CMK (cell line): ENCODE data around the gene DNAJB1.
"Not testable (repeated sequence)": the region's sequence is repeated elsewhere in the genome, so short reads cannot be mapped to it uniquely, and the experiment has no call there.

ENCODE experiments used
- DNase-seq: peaks from one replicate; pipeline ENCODE4 v3.0.0-alpha.2; 2010; ENCODE audit warnings: low read depth

Gene DNAJB1

DNA sequence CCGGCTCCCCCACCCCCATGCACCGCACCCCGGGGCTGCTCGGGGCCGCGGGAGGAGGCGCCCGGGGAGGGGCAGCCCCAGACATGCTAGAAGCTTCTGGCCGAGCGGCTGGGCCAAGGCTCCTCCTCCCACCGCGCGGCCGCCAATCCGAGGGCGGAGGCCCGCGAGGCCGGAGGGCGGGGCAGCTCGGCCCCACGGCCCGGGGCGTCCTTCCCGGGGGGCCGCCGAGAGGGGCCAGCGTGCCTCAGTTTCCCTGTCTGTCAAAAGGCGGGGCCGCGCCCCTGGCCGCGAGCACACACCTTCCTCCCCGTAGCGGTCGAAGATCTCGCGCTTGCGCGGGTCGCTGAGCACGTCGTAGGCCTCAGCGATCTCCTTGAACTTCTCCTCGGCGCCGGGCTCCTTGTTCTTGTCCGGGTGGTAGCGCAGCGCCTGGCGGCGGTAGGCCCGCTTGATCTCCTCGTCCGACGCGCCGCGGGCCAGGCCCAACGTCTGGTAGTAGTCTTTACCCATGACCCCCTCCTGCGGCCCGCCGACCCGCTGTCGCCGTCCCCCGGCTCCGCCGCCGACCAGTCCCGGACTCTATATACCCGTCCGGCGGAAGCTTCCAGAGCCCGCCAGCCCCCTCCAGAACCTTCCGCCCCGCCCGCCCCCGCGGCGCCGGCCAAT is at the start of gene DNAJB1:
Gene DNAJB1 (minus strand): TSS at position 558 of the 666 bp plus-strand sequence. CDS start 48 bp downstream, at position 510.
- DNase-seq: no peak

DNA sequence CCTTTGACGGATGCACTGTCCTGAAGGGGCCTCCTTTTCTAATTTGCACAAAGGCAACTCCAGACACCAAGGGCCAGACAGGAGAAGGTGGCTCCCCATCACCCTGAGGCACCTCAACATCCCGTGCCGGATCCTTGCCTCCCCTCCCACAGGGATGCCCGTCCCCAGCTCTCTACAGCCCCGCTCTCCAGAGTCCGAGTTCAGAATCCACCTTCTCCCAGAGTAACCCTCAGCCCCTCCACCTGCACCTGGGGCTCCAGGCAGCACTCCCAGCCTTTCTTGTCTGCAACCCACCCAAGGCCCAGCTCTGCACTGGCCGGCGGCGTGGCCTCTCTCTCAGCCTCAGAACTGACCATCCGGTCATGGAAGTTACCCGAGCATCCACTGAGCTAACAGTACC is 48.9 kb upstream of the DNAJB1 start:
- DNase-seq: no peak

DNA sequence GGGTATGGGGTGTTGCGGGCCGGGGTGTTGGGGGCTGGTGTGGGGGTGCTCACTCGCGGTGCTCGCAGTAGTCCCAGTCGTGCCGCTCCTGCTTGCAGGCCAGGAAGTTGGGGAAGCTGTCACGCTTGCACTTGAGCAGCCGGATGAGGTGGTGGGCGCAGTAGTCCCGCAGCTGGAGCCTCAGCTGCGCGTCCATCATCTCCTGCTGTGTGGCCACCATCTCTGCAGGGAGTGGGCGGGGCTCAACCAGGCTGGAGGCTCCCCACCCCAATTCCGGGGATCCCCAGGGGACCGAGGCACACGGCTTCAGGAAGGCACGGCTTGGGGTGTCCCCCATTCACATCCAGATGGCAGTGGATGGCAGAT is 48.5 kb upstream of the DNAJB1 start:
- DNase-seq: no peak

DNA sequence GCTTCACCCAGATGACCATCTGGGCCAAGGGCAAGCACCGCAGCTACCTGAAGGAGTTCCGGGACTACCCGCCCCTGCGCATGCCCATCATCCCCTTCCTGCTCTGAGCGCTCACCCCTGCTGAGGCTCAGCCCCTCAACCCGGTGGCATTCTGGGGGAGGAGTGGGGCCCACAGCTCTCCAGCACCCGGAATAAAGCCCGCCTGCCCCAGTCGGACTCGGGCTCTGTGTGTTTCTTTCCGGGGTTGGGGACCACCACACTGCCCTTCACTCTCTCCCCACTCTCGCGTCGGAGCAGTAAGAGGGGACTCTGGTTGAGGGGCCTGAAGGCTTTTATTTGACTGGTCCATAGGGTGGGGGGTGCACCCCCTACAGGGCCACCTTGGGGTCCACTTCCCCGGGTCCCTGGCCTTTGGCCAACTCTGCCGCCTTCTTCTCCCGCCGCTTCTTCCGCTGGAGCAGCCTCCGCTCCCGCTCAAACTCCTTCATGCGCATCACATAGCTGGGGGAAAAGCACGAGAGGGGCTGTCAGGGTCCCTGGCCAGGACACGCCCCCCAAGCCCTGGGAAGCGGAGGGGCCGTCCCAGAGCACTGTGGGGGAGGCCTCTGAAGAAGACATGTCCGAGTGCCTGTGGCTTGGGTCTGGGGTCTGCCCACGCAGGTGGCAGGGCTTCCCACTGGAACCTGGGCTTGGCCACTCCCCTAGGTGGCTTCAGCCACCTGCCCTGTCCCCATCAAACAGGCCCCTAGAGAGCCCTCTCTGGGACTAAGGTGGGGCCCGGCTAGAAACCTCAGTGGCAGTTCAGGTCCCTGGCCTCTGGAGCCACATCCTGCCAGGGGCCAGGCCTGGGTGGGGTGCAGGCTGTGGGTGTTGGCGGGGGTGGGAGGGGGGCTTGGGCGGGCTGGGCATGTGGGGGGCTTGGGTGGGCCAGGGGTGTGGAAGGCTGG is 47.8 kb upstream of the DNAJB1 start:
- no peak for DNase-seq

DNA sequence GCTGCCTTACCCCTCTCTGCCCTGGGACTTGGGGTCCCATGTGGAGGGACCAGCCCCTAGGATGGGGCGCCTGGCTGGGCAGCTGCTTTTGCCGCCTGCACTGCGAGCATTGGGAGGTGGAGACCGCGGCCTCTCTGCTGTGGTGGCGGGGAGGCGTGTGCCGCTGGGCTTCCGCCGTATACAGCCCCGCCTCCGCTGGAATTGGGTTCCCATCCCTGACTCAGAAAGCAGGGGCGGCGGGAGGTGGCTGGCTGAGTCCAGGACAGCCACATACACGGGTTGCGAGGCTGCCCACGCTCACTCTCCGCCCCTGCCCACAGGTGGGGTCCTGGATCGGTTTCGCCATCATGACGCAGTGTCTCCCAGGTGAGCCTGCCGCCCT is 47.1 kb upstream of the DNAJB1 start:
- no peak for DNase-seq

DNA sequence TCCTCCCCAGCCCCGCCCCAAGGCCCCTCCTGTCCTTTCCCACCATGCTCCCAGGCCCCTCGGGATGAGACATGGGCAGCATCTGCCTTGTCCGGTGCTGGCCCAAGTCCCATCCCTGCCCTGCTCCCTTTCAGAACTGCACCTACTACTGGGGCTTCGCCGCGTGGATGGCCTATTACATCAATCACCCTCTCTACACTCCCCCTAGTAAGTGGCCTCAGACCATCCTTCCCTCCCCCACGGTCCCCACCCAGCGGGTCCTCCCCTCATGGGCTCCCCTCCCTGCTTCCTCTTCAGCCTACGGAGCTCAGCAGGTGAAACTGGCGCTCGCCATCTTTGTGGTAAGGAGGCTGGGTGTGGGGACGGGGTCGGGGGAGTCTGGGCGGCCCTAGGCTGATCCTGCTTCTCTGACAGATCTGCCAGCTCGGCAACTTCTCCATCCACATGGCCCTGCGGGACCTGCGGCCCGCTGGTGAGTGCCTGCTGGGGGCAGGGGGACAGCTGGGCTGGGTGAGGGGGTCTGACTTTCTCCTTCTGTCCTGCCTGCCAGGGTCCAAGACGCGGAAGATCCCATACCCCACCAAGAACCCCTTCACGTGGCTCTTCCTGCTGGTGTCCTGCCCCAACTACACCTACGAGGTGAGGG is 46.6 kb upstream of the DNAJB1 start:
- DNase-seq: not testable (repeated sequence)

DNA sequence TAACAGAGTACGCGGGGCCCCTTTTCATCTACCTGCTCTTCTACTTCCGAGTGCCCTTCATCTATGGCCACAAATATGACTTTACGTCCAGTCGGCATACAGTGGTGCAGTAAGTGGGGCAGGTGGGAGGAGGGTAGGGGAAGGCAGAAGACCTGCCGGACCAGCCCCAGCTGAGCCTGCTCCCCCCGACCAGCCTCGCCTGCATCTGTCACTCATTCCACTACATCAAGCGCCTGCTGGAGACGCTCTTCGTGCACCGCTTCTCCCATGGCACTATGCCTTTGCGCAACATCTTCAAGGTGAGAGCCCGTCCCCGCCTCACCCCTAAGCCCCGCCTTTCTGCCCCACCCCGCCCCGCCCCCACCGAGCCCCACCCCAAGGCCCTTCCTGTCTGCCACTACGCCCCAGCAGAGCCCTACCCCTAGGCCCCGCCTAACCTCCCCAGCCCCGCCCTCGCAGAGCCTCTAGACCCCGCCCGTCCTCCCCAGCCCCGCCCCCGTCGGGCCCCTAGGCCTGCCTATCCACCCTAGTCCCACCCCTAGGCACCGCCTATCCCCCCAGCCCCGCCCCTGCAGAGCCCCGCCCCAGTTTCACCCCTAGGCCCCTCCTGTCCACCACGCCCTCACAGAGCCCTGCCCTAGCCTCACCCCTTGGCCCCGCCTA is 45.9 kb upstream of the DNAJB1 start:
- DNase-seq: peak; percentile 69

DNA sequence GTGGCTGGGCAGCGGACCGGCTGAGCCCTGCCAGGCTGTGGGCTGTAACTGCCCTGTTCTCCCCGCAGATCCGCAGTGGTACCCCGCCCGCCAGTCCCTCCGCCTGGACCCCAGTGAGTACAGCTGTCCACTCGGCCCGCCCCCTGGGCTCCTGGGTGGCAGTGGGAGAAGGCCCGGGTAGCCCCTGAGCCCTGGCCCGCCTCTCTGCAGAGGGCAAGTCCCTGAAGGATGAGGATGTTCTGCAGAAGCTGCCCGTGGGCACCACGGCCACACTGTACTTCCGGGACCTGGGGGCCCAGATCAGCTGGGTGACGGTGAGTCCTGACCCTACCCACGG is 45.4 kb upstream of the DNAJB1 start:
- DNase-seq: no peak

DNA sequence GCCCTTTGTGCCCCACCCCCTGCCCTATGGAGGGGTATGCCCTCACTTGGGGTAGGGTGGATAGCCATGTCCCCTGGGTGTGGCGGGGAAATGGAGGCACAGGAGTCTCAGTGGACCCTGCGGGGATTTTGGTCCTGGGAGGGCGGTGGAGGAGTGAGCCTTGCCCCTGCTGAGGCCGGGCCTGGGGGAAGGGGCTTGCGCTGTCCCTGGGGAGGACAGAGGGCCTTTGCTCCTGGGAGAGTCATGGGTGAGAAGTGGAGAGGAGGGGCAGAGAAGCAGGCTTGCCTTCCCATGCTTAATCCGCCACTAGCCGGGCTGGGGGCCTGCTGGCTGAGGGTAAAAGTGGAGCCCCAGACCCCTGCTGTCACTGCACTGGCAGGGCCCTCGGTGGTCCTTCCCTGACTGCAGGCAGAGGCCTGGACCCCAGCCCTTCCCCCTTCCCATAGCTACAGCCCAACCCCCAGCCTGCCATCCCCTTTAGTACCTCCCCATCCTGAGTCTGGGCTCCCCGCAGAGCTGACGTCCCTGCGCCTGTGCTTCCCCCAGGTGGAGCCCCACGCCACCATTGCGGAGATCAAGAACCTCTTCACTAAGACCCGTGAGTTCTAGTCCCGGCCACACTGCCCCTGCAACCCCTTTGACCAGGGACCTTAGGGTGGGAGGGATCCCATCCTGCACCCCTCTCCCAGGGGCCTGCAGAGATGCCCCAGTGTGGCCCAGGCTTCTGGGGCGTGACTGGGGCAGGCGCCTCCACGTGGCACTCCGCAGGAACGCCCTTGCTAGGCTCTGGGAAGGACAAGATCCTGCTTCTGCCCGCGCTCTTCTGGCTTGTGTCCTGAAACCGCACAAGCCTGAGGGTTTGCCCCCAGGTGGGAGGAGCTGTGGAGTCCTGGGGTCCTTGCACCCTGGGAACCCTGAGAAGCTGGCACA is 44.7 kb upstream of the DNAJB1 start:
- DNase-seq: no peak

DNA sequence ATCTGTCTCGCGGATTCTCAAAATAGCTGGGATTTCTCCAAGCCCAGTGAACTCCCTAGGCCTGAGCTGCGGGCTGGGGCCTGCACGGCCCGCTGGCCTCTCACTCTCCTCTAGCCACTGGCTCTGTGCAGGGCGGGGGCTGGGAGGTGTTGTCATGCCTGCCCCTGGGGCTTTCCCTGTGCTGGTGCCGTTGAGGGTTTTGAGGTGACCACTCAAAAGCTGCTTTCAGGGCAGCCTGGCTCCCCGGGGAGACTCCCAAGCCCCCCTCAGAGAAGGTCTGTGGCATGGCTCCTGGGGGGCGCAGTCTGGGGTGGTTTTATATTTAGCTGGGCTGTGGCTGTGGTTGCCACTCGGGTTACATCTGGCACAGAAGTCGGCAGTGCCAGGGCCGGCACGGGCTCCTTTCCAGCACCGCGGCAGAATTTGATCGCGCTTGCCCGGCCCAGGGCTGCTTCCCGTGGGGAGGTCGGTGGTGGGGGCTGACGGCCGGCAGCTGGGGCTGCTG is 43.7 kb upstream of the DNAJB1 start:
- DNase-seq: no peak

DNA sequence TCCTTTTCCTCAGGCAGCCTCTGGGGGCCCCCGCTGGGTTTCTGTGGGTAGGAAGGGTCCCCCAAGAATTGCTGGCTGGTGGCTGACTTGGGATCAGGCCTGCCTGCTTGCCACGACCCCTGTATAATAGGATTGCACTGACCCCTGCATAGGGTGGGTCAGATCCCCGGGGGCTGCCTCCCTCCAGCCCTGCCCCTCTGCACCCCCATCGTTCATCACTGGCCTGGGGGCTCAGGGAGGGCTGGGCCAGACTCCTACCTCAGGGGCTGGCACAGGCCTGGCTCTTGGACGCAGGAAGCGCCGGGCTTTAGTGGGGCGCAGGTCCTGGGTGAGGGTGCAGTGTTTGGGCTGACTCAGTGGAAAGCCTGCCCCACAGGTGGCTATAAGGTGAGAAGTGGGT is 43.1 kb upstream of the DNAJB1 start:
- DNase-seq: no peak

DNA sequence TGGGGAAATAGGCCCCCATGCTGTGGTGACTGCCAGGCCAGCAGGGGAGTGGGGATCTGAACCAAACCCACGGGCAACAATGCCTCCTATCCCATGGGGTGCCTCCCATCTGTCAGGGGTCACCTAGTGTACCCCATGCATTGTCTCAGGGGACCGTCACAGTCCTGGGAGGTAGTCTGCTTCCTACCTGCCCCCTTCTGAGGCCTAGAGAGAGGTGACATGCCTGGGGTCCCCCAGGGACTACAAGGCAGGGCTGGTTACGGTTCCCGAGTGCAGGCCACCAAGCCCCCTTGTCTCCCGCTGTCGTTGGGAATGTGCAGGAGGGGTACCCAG is 42.5 kb upstream of the DNAJB1 start:
- DNase-seq: no peak

DNA sequence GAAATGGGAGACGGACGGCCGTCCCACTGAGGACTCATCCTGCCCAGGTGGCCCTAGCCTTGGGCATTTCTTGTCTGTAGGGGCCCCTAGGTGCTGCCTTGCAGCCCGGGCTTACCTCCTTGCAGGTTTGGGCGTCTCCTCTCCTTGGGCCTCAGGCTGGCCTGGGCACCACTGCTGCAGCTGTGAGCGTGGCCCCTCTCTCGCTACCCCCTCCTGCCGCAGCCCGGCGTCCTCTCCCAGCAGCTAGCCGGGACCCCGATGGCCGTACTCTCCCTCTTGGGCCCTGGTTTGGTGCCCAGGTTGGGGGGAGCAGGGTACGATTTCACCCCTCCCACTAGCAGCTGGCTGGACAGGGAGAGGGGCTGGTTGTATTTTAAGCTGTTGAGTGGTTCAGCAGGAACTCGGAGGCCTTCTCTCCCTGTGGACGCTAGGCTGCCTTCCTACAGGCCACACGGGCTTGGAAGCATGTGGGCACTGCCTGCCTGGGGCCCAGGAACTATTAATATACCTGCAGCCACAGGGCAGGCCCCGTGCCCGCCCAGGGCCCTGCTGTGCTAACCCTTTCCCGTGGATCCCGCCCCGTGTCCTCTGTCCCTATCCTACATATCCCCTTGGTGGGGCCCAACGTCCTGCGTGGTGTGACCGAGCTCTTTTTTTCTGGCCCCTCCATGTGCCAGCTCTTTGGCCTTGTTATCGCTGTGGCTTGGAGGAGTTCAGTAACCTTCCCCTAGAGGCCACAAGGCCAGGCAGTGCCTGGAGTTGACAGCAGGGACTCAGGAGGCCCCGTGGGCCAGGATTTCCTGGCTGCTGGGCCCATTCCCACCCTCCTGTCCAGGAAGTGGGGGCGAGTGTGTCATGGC is 41.9 kb upstream of the DNAJB1 start:
- no peak for DNase-seq

DNA sequence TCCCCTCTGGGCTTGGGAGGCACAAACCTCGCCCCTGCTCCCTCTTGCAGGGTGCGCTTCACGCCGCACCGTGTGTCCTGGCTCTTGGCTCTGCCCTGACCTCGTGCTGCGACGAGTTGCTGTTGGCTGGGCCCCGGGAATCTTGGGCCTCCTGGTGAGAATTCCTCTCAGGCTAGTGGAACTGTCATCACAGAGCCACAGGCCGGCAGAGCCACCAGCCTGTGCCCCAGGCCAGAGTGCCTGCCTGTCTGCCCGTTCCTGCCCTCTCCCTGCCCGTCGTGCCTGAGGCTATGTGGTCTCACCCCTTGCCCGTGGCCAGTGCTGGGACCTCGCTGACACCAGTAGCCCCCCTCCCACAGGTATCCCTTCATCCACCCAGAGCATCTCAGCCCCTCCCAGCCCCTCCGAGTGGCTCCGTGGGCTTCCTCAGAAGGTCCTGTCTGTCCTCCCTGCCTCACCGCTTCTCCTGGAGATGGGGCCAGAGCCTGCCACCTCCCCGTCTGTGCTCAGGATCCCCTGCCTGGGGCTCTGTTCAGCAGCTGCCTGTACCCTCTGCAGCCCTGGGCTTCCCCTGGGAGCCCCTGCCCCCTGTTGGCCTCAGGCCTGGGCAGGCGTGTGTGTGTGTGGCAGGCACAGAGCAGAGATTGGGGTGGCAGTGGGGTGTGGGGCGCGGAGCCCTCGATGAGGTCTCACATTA is 40.3 kb upstream of the DNAJB1 start:
- DNase-seq: no peak

DNA sequence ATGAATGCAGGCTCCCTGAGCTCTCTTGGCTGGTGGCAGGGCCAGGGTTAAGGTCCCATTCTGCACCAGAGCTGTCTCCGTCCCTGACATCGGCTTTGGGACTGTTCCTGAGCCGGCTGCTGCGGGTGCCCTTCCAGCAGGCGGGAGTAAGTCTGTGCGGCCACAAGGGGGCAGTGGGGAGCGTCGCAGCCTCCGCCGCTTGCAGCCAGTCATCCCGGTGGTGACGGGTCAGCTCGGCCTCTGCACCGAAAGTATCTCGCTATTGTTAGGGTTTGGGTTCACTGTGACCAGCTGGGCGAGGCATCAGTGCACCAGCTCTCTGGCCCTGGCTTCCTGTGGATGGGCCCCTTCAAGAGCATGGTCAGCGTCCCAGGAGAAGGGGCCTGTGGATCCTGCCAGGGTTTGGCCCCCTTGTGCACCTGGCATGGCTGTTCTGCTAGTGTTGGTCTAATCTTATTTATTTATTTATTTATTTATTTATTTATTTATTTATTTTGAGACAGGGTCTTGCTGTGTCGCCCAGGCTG is 38.5 kb upstream of the DNAJB1 start:
- peak; percentile 70 for DNase-seq

DNA sequence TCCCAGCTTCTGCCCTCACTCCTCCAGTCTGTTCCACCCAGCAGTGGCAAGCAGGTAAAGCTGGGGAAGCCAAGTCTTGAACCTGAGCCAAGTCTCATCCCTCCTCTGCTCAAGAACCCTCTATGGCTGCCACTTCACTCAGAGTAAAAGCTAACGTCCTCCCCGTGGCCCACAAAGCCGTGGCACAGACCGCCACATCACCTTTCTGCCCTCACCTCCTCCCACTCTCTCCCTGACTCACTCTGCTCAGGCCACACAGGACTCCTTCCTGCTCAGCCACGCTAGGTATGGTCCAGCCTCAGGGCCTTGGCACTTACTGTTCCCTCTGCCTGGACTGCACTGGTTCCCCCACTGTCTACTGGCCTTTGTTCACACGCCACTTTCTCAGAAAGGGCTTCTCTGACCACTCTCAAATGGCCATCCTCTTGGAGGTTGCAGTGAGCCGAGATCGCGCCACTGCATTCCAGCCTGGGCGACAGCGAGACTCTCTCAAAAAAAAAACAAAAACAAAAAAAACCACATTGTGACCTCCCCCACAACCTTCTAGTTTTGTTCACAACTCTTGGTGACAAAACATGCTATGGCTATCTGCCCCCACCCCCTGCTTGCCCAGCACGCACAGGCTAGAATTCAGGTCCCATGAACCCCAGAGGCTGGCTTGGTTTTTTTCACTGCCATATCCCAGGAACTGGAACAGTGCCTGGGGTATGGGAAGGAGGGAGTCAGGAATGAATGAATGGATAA is 37.9 kb upstream of the DNAJB1 start:
- DNase-seq: no peak

DNA sequence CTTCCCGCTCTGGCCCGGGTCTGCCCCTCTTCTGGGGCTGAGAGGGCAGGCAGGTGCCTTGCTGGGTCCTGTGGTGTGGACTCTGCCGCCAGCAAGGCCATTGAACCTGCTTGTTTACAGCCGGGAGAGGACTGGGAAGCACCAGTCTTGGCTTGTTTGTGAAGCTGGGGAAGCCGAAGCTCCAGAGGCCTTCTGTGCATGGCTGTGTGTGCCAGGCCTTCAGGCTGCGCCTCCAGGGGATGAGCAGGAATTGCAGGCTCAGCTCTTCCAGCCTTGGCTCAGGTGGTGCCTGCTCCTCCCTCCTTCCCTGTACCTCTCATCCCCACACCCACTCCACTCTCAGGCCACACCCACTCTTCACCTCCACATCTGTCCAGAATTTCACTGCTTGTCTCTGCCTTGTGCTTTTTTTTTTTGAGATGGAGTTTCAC is 36.2 kb upstream of the DNAJB1 start:
- no peak for DNase-seq

DNA sequence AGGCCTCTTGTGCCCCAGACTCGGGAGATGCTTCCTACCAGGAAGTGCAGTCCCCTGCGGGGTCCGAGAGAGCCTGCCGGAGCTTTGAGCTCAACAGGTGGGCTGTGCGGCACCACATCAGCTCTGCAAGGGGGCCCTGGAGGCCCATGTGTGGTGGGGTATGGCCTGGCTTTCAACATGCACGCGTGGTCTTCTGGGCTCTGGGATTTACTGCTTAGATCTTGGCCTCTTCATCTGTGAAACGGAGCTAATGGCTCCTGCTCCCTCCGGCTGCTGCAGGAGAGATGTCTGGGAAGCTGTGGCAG is 35.7 kb upstream of the DNAJB1 start:
- no peak for DNase-seq
